ENCODE data around the gene PSMD11. TPM values are rescaled to one million over a fixed set of nuclear protein-coding genes. Genes with fewer than 3 reads are reported as not detected.

The PSMD11 gene
- total RNA-seq, 1 experiment from 2014 or later, result 169 TPM

DNA sequence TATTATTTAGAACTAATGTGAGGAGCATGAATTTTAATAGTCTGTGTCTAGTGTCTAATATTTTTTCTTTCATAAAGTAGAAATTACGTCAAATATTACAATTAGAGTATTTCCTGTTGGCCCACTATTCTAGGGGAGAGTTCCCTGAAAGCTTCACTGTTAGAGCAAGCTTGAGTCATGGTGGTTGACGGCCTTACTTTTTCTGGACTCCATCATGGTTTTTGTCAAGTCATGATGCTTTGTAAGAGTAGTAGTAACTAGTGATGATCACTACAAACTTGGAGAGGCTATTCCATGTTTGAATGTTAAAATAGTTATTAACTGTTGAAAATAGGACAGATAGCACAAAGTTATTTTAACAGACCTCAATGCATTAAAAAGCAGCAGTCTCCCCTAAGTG is 1.7 kb downstream of the PSMD11 start:
- no peak overlapping the region for H4K91ac ChIP-seq (ENCODE audit: insufficient read length, low read depth, low read length)
- H3K14ac ChIP-seq (ENCODE audit: insufficient read depth, low read length), result no peak overlapping the region
- H3K9me3 ChIP-seq (ENCODE audit: control insufficient read depth, low read depth, low read length), result no peaks in the 10 kb centered on the region
- Mint-ChIP-seq H3K4me3 (peak overlapping the region; percentile 94 to 95), H3K9me3 (peaks cover 8 to 16% of the 10 kb centered on the region in 2 experiments; a peak in 4 of 5 replicates), H3K27ac (no peak overlapping the region), H3K27me3 (ENCODE audit: low read depth) (peaks cover 30% of the 10 kb centered on the region), H3K36me3 (ENCODE audit: insufficient read depth in 1 of 3, low read depth in 3 of 3) (peaks cover 23 to 43% (median 41%) of the 10 kb centered on the region in 3 experiments), H3K4me1 (peaks cover 20 to 23% of the 10 kb centered on the region in 2 experiments)
- H4K20me1 ChIP-seq (ENCODE audit: control insufficient read depth, insufficient read depth, insufficient read length), result no peaks in the 10 kb centered on the region
- H3K27ac ChIP-seq (ENCODE audit: insufficient read length, low read depth, low read length), result no peak overlapping the region
- H2BK5ac ChIP-seq (ENCODE audit: insufficient read length, low read length), result no peak overlapping the region
- H4K5ac ChIP-seq (ENCODE audit: insufficient read length, low read depth, low read length), result no peak overlapping the region
- DNase-seq, result no peak
- H3K4me1 ChIP-seq (ENCODE audit: insufficient read depth, low read length), result no peaks in the 10 kb centered on the region
- no peak overlapping the region for H3K4ac ChIP-seq (ENCODE audit: low read depth, low read length)
- H3K23me2 ChIP-seq (ENCODE audit: insufficient read length, low read depth, low read length, poor library complexity, severe bottlenecking), result peaks cover 16% of the 10 kb centered on the region
- H2AFZ ChIP-seq (ENCODE audit: low read length), result no peak overlapping the region
- no peak overlapping the region for H2AK5ac ChIP-seq (ENCODE audit: insufficient read length, low read length)
- H4K8ac ChIP-seq (replicated peaks; ENCODE audit: insufficient read length, low read depth, low read length), result no peak overlapping the region
- H3K18ac ChIP-seq (ENCODE audit: insufficient read length, low read depth, low read length), result no peak overlapping the region
- H3K27me3 ChIP-seq (ENCODE audit: insufficient read depth, low read length), result no peaks in the 10 kb centered on the region; the same call in 1 of the 2 replicates
- H3K56ac ChIP-seq (ENCODE audit: insufficient read length, low read depth, low read length), result no peak overlapping the region
- no peak overlapping the region for H2BK15ac ChIP-seq (ENCODE audit: low read depth, low read length)
- H3K9ac ChIP-seq (ENCODE audit: extremely low read depth, insufficient read length, low read length), result no peak overlapping the region
- no peak for TF ChIP-seq CTCF (conservative IDR thresholded peaks at IDR 0.05)
- no peak overlapping the region for H3T11ph ChIP-seq (ENCODE audit: low read length)
- H3K4me2 ChIP-seq (ENCODE audit: insufficient read depth, insufficient read length, low read length), result peak overlapping the region; percentile 97
- H3K23ac ChIP-seq (ENCODE audit: insufficient read length, low read depth, low read length), result no peak overlapping the region
- H2BK20ac ChIP-seq (ENCODE audit: low read depth, low read length, poor library complexity, severe bottlenecking), result no peak overlapping the region
- H2BK120ac ChIP-seq (ENCODE audit: low read depth, low read length, poor library complexity, severe bottlenecking), result no peak overlapping the region
- H2BK12ac ChIP-seq (ENCODE audit: insufficient read length, low read depth, low read length), result no peak overlapping the region
- peaks cover 22% of the 10 kb centered on the region for H3K79me2 ChIP-seq (ENCODE audit: insufficient read depth, low read length)
- WGBS (ENCODE audit: extremely low coverage, insufficient read length, low lambda C conversion rate), result no CpG with 5 or more reads among the region's 2 CpGs
- peaks cover 4% of the 10 kb centered on the region for H3K79me1 ChIP-seq (ENCODE audit: insufficient read depth, low read depth, low read length, poor library complexity, severe bottlenecking)
